HCT116 (cell line): Measurements from ENCODE around the gene SRGAP1. TPM values are rescaled to one million over a fixed set of nuclear protein-coding genes. Genes with fewer than 3 reads are reported as not detected.

Experiments
- ATAC-seq: fragments of 200-7000 bp; cut with Tn5 transposase; 2 replicates; pipeline ENCODE4 v1.9.1; 2020; ENCODE audit warnings: mild to moderate bottlenecking, moderate library complexity
- BruUV-seq: library from RNA; stranded (reverse); fragments of 400-500 nt; replicated peaks from 2 replicates; lab custom pipeline; 2021; lab: Mats Ljungman, UMichigan
- CTCF ChIA-PET: fragments of 300-600 bp; sonication (Branson Sonifier 250); formaldehyde crosslinking; loops from one replicate; lab custom pipeline; 2021; ENCODE audit warnings: antibody characterized with exemption; lab: Charles Lee
- POLR2A ChIA-PET: fragments of 300-600, 350-600 bp; sonication (Branson Sonifier 250); formaldehyde crosslinking; loops from one replicate; lab custom pipeline; 2021; ENCODE audit warnings: antibody characterized with exemption; lab: Charles Lee
- RAD21 ChIA-PET, 2 experiments: fragments of 300-600 bp; sonication (Branson Sonifier 250); formaldehyde crosslinking; loops; one replicate each; lab custom pipeline; 2023; ENCODE audit warnings: low total read pairs in 2 of 2; ENCODE audit not compliant: uncharacterized antibody in 2 of 2, unreplicated experiment in 2 of 2, low non-redundant PET in 1 of 2; lab: Charles Lee
- DNase-seq: peaks from one replicate; pipeline ENCODE4 v3.0.0-alpha.2; 2010; ENCODE audit warnings: low read depth, low spot score
- H2AFZ ChIP-seq: fragments of 200-600 bp; shearing (Covaris generic), sonication (generic); 2 replicates; pipeline ENCODE4 v1.6.1; 2017; ENCODE audit warnings: low read depth, mixed run types, mixed read lengths, antibody characterized with exemption, low read length; ENCODE audit not compliant: poor library complexity, severe bottlenecking
- H3K27ac ChIP-seq: 2 replicates; pipeline ENCODE4 v1.5.1; 2012; ENCODE audit warnings: low read depth, low read length
- H3K27me3 ChIP-seq: fragments of 200-600 bp; sonication (generic); 2 replicates; pipeline ENCODE4 v1.6.1; 2016; ENCODE audit warnings: mixed run types, low read length, mixed read lengths; ENCODE audit not compliant: insufficient read depth
- H3K36me3 ChIP-seq, 2 experiments: fragments of 200-500 bp in 1 of 2; fragments of 200-600 bp in 1 of 2; sonication (Bioruptor generic) in 1 of 2; sonication (generic) in 1 of 2; 2 replicates each; pipeline versions ENCODE4 v1.5.1 to v1.6.1; 2014 to 2016; ENCODE audit warnings: low read length in 2 of 2, inconsistent platforms in 1 of 2, mixed read lengths in 1 of 2, mixed run types in 1 of 2; ENCODE audit not compliant: insufficient read depth in 2 of 2, control insufficient read depth in 1 of 2
- H3K4me1 ChIP-seq, 2 experiments: fragments of 200-600 bp in 1 of 2; sonication (generic) in 1 of 2; 2 replicates each; pipeline versions ENCODE4 v1.5.1 to v1.6.1; 2012 to 2017; ENCODE audit warnings: low read length in 2 of 2, inconsistent platforms in 1 of 2, mild to moderate bottlenecking in 1 of 2, mixed read lengths in 1 of 2, mixed run types in 1 of 2, moderate library complexity in 1 of 2; ENCODE audit not compliant: insufficient read depth in 2 of 2, control insufficient read depth in 1 of 2
- H3K4me2 ChIP-seq: fragments of 200-600 bp; sonication (generic); 2 replicates; pipeline ENCODE4 v1.6.1; 2017; ENCODE audit warnings: mixed run types, low read length, mixed read lengths
- H3K4me3 ChIP-seq, 2 experiments: fragments of 200-600 bp in 1 of 2; sonication (generic) in 1 of 2; replicated peaks in 1 of 2; 2 replicates each; pipeline ENCODE4 v1.5.1; 2011 to 2016; ENCODE audit warnings: low read length in 2 of 2, control low read depth in 1 of 2, low read depth in 1 of 2, mild to moderate bottlenecking in 1 of 2, mixed read lengths in 1 of 2, mixed run types in 1 of 2
- H3K79me2 ChIP-seq: fragments of 200-600 bp; sonication (generic); 2 replicates; pipeline ENCODE4 v1.6.1; 2017; ENCODE audit warnings: mild to moderate bottlenecking, mixed run types, low read length, moderate library complexity, mixed read lengths; ENCODE audit not compliant: insufficient read depth
- H3K9ac ChIP-seq: fragments of 200-600 bp; sonication (generic); 2 replicates; pipeline ENCODE4 v1.6.1; 2016; ENCODE audit warnings: low read length, mixed read lengths
- H3K9me2 ChIP-seq: fragments of 200-600 bp; sonication (generic), shearing (Covaris generic); 2 replicates; pipeline ENCODE4 v1.6.1; 2017; ENCODE audit warnings: mixed run types, mild to moderate bottlenecking, moderate library complexity; ENCODE audit not compliant: insufficient read depth
- H3K9me3 ChIP-seq, 2 experiments: fragments of 200-500 bp in 1 of 2; fragments of 200-600 bp in 1 of 2; sonication (Bioruptor generic) in 1 of 2; sonication (generic) in 1 of 2; 2 replicates each; pipeline ENCODE4 v1.6.1; 2014 to 2017; ENCODE audit warnings: low read length in 2 of 2, mixed read lengths in 2 of 2, inconsistent platforms in 1 of 2, low read depth in 1 of 2, mild to moderate bottlenecking in 1 of 2, mixed run types in 1 of 2, moderate library complexity in 1 of 2; ENCODE audit not compliant: control insufficient read depth in 1 of 2, insufficient read depth in 1 of 2
- H4K20me1 ChIP-seq: fragments of 200-600 bp; sonication (generic), shearing (Covaris generic); 2 replicates; pipeline ENCODE4 v1.6.1; 2017; ENCODE audit warnings: mixed run types, mild to moderate bottlenecking, moderate library complexity; ENCODE audit not compliant: insufficient read depth
- ATF3 ChIP-seq: IDR thresholded peaks from 2 replicates; pipeline ENCODE4 v1.6.1; 2012
- EGR1 ChIP-seq: IDR thresholded peaks from 2 replicates; pipeline ENCODE4 v1.6.1; 2012; ENCODE audit warnings: low read depth
- EZH2 ChIP-seq: fragments of 200-600 bp; sonication (generic); IDR thresholded peaks from 2 replicates; pipeline ENCODE4 v1.6.1; 2017; ENCODE audit warnings: antibody characterized with exemption, mixed run types
- EZH2phosphoT487 ChIP-seq: fragments of 200-600 bp; IDR thresholded peaks from 2 replicates; pipeline ENCODE4 v1.6.1; 2018; ENCODE audit warnings: antibody characterized with exemption, borderline replicate concordance
- FOSL1 ChIP-seq: IDR thresholded peaks from 2 replicates; pipeline ENCODE4 v1.6.1; 2012; ENCODE audit warnings: low read depth
- JUND ChIP-seq: IDR thresholded peaks from 2 replicates; pipeline ENCODE4 v1.6.1; 2012
- MAX ChIP-seq: IDR thresholded peaks from 2 replicates; pipeline ENCODE4 v1.6.1; 2012
- POLR2A ChIP-seq: IDR thresholded peaks from 2 replicates; pipeline ENCODE4 v1.7.0; 2011; ENCODE audit warnings: borderline replicate concordance; ENCODE audit not compliant: insufficient read depth, insufficient read length; ENCODE audit errors: extremely low read depth
- POLR2AphosphoS5 ChIP-seq: IDR thresholded peaks from 2 replicates; pipeline ENCODE4 v1.6.1; 2011; ENCODE audit warnings: mild to moderate bottlenecking, low read depth, low read length, moderate library complexity
- RAD21 ChIP-seq: IDR thresholded peaks from 2 replicates; pipeline ENCODE4 v1.6.1; 2012; ENCODE audit warnings: low read depth, mild to moderate bottlenecking
- SIN3A ChIP-seq: IDR thresholded peaks from 2 replicates; pipeline ENCODE4 v1.6.1; 2012; ENCODE audit warnings: low read depth
- SRF ChIP-seq: IDR thresholded peaks from 2 replicates; pipeline ENCODE4 v1.6.1; 2012; ENCODE audit warnings: low read depth
- TCF7L2 ChIP-seq: IDR thresholded peaks from 2 replicates; pipeline ENCODE4 v1.7.0; 2011; ENCODE audit warnings: borderline replicate concordance, inconsistent platforms; ENCODE audit not compliant: insufficient read depth, insufficient read length; ENCODE audit errors: extremely low read depth
- ZNF274 ChIP-seq: fragments of 200-500 bp; sonication (Bioruptor generic); IDR thresholded peaks from 2 replicates; pipeline ENCODE4 v1.6.1; 2014; ENCODE audit warnings: mild to moderate bottlenecking, low read depth, low read length, inconsistent platforms
- intact Hi-C: fragments of 100-400 bp; cut with micrococcal nuclease; formaldehyde crosslinking; loops from 2 replicates; pipeline ENCODE4 v1.10.0; 2022
- total RNA-seq: library from RNA; stranded (reverse); gene quantifications from one replicate; pipeline ENCODE4 v1.2.1, GENCODE V29; 2021; ENCODE audit not compliant: unreplicated experiment
- TF ChIP-seq, protein P1 (sequence below): IDR thresholded peaks from 2 replicates; pipeline ENCODE4 v1.6.1; 2012; ENCODE audit warnings: low read depth

SRGAP1 gene
- total RNA-seq, 1 experiment from 2014 or later: 16.6 TPM

DNA sequence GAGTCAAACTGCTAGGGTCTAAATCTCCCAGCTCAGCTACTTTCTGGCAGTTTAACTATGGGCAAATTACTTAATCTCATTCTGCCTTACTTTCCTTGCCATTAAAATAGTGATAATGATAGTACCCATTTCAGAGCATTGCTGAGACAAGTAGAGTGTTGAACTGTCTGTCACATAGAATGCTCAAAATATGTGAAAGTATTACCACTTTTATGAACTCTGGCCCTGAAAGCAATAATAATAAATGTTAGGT is 19.9 kb downstream of the SRGAP1 start:
- no peaks in the 10 kb centered on the region for H3K9me2 ChIP-seq

More for the DNA sequence above, 19.9 kb downstream of the SRGAP1 start:
- POLR2A ChIA-PET: no interaction called here
- no peaks in the 10 kb centered on the region for H4K20me1 ChIP-seq
- CTCF ChIA-PET: no interaction called here
- ATAC-seq (no peak), DNase-seq (no peak)
- peaks cover 42 to 46% of the 10 kb centered on the region in 2 experiments for H3K4me1 ChIP-seq
- H3K27me3 ChIP-seq: no peaks in the 10 kb centered on the region
- H3K9me3 ChIP-seq: no peaks in the 10 kb centered on the region
- peaks cover 79% of the 10 kb centered on the region for H3K79me2 ChIP-seq
- H3K4me2 ChIP-seq: no peak overlapping the region
- H3K4me3 ChIP-seq: no peak overlapping the region
- no TSS peak for BruUV-seq
- no peak for TF ChIP-seq RAD21
- no peak for TF ChIP-seq EZH2phosphoT487
- TF ChIP-seq POLR2A: no peak
- TF ChIP-seq EZH2: no peak
- no peak for TF ChIP-seq SIN3A
- TF ChIP-seq SRF: no peak
- no peak for TF ChIP-seq ZNF274
- TF ChIP-seq JUND: no peak
- no peak for TF ChIP-seq FOSL1
- no peak for TF ChIP-seq POLR2AphosphoS5
- TF ChIP-seq, protein P1, sequence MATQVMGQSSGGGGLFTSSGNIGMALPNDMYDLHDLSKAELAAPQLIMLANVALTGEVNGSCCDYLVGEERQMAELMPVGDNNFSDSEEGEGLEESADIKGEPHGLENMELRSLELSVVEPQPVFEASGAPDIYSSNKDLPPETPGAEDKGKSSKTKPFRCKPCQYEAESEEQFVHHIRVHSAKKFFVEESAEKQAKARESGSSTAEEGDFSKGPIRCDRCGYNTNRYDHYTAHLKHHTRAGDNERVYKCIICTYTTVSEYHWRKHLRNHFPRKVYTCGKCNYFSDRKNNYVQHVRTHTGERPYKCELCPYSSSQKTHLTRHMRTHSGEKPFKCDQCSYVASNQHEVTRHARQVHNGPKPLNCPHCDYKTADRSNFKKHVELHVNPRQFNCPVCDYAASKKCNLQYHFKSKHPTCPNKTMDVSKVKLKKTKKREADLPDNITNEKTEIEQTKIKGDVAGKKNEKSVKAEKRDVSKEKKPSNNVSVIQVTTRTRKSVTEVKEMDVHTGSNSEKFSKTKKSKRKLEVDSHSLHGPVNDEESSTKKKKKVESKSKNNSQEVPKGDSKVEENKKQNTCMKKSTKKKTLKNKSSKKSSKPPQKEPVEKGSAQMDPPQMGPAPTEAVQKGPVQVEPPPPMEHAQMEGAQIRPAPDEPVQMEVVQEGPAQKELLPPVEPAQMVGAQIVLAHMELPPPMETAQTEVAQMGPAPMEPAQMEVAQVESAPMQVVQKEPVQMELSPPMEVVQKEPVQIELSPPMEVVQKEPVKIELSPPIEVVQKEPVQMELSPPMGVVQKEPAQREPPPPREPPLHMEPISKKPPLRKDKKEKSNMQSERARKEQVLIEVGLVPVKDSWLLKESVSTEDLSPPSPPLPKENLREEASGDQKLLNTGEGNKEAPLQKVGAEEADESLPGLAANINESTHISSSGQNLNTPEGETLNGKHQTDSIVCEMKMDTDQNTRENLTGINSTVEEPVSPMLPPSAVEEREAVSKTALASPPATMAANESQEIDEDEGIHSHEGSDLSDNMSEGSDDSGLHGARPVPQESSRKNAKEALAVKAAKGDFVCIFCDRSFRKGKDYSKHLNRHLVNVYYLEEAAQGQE: no peak
- TF ChIP-seq MAX: no peak
- no peak for TF ChIP-seq ATF3
- TF ChIP-seq EGR1: no peak
- TF ChIP-seq TCF7L2: no peak
- intact Hi-C loops: no loop called here
- H3K36me3 ChIP-seq: no peaks in the 10 kb centered on the region
- H3K9ac ChIP-seq: no peak overlapping the region
- no peak overlapping the region for H2AFZ ChIP-seq
- RAD21 ChIA-PET: no interaction called here
- no peak overlapping the region for H3K27ac ChIP-seq
